SK-N-MC (cell line): ENCODE measurements around the gene TTC24.

Experiments
- EZH2 ChIP-seq: fragments of 200-600 bp; sonication (generic); IDR thresholded peaks from one replicate; pipeline ENCODE4 v1.6.1; 2017; ENCODE audit warnings: antibody characterized with exemption
- FOXP2 ChIP-seq: optimal IDR thresholded peaks from 2 replicates; pipeline ENCODE3; 2011; ENCODE audit warnings: mild to moderate bottlenecking, moderate library complexity; ENCODE audit not compliant: insufficient read depth; ENCODE audit errors: extremely low read length, control extremely low read depth
- POLR2AphosphoS5 ChIP-seq: IDR thresholded peaks from 2 replicates; pipeline ENCODE4 v1.6.1; 2012; ENCODE audit warnings: mild to moderate bottlenecking, low read depth, low read length, borderline replicate concordance

- TF ChIP-seq EZH2, result no peak
- TF ChIP-seq POLR2AphosphoS5, result no peak
- TF ChIP-seq FOXP2, result no peak
Observed at GRCh38 chr1:156559797-156560385, 19.6 kb upstream of the TTC24 start.
